Fibroblast of lung (primary cell): Measurements from ENCODE around the gene SNTN. TPM values are rescaled to one million over a fixed set of nuclear protein-coding genes. Genes with fewer than 3 reads are reported as not detected.

ENCODE experiments used
- DNase-seq, 2 donors: peaks; one replicate each; pipeline versions ENCODE4 v3.0.0 to v3.0.0-alpha.2; 2010; ENCODE audit warnings: low read depth in 2 of 2
- H2AFZ ChIP-seq: 2 replicates; pipeline ENCODE4 v1.5.1; 2012; ENCODE audit warnings: low read length, control low read depth, inconsistent platforms
- H3K27ac ChIP-seq: 2 replicates; pipeline ENCODE4 v1.5.1; 2011; ENCODE audit warnings: low read length, control low read depth; ENCODE audit not compliant: insufficient read depth
- H3K27me3 ChIP-seq: 2 replicates; pipeline ENCODE4 v1.5.1; 2011; ENCODE audit warnings: mild to moderate bottlenecking, low read length; ENCODE audit not compliant: control insufficient read depth, insufficient read depth
- H3K36me3 ChIP-seq: 2 replicates; pipeline ENCODE4 v1.5.1; 2011; ENCODE audit warnings: low read length; ENCODE audit not compliant: control insufficient read depth, insufficient read depth
- H3K4me1 ChIP-seq: 2 replicates; pipeline ENCODE4 v1.5.1; 2011; ENCODE audit warnings: low read length; ENCODE audit not compliant: control insufficient read depth, insufficient read depth; ENCODE audit errors: extremely low read depth
- H3K4me2 ChIP-seq: 2 replicates; pipeline ENCODE4 v1.5.1; 2011; ENCODE audit warnings: low read length, control low read depth; ENCODE audit not compliant: insufficient read depth; ENCODE audit errors: extremely low read depth
- H3K4me3 ChIP-seq, 4 experiments: fragments of 200-600 bp in 1 of 4; sonication (generic) in 1 of 4; replicated peaks in 1 of 4; 2 replicates each; pipeline ENCODE4 v1.5.1; 2011 to 2016; ENCODE audit warnings: low read length in 4 of 4, low read depth in 3 of 4, mild to moderate bottlenecking in 3 of 4, control low read depth in 2 of 4, inconsistent platforms in 1 of 4, mixed read lengths in 1 of 4; ENCODE audit not compliant: insufficient read depth in 1 of 4; ENCODE audit errors: control extremely low read depth in 1 of 4
- H3K79me2 ChIP-seq: 2 replicates; pipeline ENCODE4 v1.5.1; 2012; ENCODE audit warnings: mild to moderate bottlenecking, low read length, inconsistent platforms; ENCODE audit not compliant: control insufficient read depth, insufficient read depth
- H3K9ac ChIP-seq: 2 replicates; pipeline ENCODE4 v1.5.1; 2011; ENCODE audit warnings: mild to moderate bottlenecking, low read length, control low read depth; ENCODE audit not compliant: insufficient read depth
- H3K9me3 ChIP-seq: 2 replicates; pipeline ENCODE4 v1.5.1; 2012; ENCODE audit warnings: low read depth, low read length; ENCODE audit not compliant: control insufficient read depth, insufficient read depth
- H4K20me1 ChIP-seq: 2 replicates; pipeline ENCODE4 v1.5.1; 2011; ENCODE audit warnings: low read length; ENCODE audit not compliant: control insufficient read depth, insufficient read depth; ENCODE audit errors: extremely low read depth
- EZH2 ChIP-seq: IDR thresholded peaks from 2 replicates; pipeline ENCODE4 v1.5.1; 2012; ENCODE audit warnings: low read length, control low read depth, mild to moderate bottlenecking; ENCODE audit errors: missing control alignments
- polyA plus RNA-seq, 2 donors: library from polyadenylated mRNA; depleted of rRNA in 1 of 2; stranded (reverse) in 1 of 2; unstranded in 1 of 2; fragments of >200 nt; gene quantifications; 2 replicates each; pipeline ENCODE4 v1.2.1, GENCODE V29; 2011 to 2012; ENCODE audit warnings: missing spikeins in 1 of 2
- total RNA-seq: library from RNA; depleted of rRNA; stranded (reverse); fragments of >200 nt; gene quantifications from 2 replicates; pipeline ENCODE4 v1.2.1, GENCODE V29; 2014
- TF ChIP-seq, protein P1 (sequence below), 2 donors: IDR thresholded peaks in 1 of 2; conservative IDR thresholded peaks in 1 of 2; 1 replicate in 1 of 2; 2 replicates in 1 of 2; pipeline ENCODE4 v1.5.1; 2011 to 2012; ENCODE audit warnings: low read length in 2 of 2, control low read depth in 1 of 2, inconsistent platforms in 1 of 2, low read depth in 1 of 2, mild to moderate bottlenecking in 1 of 2

The SNTN gene
- total and polyA plus RNA-seq, 2 donors (not counting 1 experiment from before 2014, with no cell fraction given): not detected

DNA sequence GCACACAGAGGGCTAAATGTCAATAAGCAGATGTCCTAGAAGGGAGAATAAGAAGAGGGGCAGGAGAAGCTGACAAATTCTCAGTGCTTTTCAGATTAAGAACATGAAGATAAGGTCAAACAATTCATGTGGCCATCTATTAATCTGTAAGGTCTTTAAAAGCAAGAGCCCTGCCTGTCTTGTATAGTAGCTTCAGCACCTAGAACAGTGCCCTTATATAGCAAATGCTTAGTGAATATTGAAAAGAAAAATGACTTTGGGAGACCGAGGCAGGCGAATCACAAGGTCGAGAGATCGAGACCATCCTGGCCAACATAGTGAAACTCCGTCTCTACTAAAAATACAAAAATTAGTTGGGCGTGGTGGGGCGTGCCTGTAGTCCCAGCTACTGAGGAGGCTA, 18.1 kb downstream of the SNTN start:
- Histone ChIP-seq H3K9me3 (no peaks in the 10 kb centered on the region), H3K36me3 (no peaks in the 10 kb centered on the region), H4K20me1 (no peaks in the 10 kb centered on the region), H2AFZ (no peak overlapping the region), H3K4me3 (no peak overlapping the region), H3K4me1 (no peaks in the 10 kb centered on the region), H3K4me2 (no peak overlapping the region), H3K9ac (no peak overlapping the region), H3K27ac (no peak overlapping the region), H3K27me3 (no peaks in the 10 kb centered on the region), H3K79me2 (no peaks in the 10 kb centered on the region)
- no peak for TF ChIP-seq EZH2
- TF ChIP-seq, protein P1, sequence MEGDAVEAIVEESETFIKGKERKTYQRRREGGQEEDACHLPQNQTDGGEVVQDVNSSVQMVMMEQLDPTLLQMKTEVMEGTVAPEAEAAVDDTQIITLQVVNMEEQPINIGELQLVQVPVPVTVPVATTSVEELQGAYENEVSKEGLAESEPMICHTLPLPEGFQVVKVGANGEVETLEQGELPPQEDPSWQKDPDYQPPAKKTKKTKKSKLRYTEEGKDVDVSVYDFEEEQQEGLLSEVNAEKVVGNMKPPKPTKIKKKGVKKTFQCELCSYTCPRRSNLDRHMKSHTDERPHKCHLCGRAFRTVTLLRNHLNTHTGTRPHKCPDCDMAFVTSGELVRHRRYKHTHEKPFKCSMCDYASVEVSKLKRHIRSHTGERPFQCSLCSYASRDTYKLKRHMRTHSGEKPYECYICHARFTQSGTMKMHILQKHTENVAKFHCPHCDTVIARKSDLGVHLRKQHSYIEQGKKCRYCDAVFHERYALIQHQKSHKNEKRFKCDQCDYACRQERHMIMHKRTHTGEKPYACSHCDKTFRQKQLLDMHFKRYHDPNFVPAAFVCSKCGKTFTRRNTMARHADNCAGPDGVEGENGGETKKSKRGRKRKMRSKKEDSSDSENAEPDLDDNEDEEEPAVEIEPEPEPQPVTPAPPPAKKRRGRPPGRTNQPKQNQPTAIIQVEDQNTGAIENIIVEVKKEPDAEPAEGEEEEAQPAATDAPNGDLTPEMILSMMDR (conservative IDR thresholded peaks at IDR 0.05 in 1 of 2, IDR thresholded peaks at IDR 0.05 in 1 of 2; ENCODE audit: low read depth in 1 of 2, low read length in 2 of 2): no peak
- DNase-seq: no peak

DNA sequence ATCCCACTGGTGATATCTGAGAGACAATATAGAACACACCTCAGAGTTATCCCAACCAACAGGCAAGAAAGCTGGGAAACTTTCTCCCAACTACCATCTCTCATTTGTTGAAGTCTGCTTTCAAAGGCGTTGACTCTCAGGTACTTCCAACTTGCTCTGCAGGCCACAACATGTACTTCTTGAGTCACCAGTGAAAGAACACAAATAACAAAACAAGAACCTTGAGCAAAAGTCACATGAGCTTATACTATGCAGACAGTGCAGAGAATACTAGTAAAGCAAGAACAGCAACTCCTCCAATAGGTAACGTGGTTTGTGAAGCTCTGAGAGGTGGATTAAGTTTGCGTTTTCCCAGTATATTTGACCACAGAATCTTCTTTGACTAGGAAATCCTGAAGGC, 20.6 kb downstream of the SNTN start:
- Histone ChIP-seq H3K9ac (no peak overlapping the region), H4K20me1 (no peaks in the 10 kb centered on the region), H3K9me3 (no peaks in the 10 kb centered on the region), H3K36me3 (no peaks in the 10 kb centered on the region), H3K4me3 (no peak overlapping the region), H3K4me1 (no peaks in the 10 kb centered on the region), H3K4me2 (no peak overlapping the region), H3K27me3 (no peaks in the 10 kb centered on the region), H3K79me2 (no peaks in the 10 kb centered on the region), H3K27ac (no peak overlapping the region), H2AFZ (no peak overlapping the region)
- TF ChIP-seq, protein P1 (conservative IDR thresholded peaks at IDR 0.05 in 1 of 2, IDR thresholded peaks at IDR 0.05 in 1 of 2; ENCODE audit: low read depth in 1 of 2, low read length in 2 of 2): no peak
- TF ChIP-seq EZH2: no peak
- no peak for DNase-seq

DNA sequence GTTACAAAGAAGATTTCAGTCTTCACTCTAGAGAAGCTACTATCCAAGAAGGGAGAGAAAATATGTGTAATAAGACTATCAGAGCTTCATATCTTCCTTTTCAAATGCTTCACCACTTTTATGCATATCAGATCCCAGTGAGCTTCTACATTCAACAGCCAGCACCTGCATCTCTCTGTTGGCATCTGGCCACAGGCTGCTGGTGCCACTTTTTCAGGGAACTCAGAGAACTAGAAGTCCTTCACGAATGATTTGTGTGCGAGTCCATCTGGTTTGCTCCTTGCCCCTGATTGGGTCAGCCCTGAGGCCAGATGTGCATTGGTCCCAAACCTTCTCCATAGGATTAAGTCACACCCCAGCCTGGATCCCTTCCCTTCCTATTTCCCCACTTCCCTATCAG, 22.1 kb downstream of the SNTN start:
- Histone ChIP-seq H4K20me1 (no peaks in the 10 kb centered on the region), H3K4me2 (no peak overlapping the region), H3K4me1 (no peaks in the 10 kb centered on the region), H2AFZ (no peak overlapping the region), H3K36me3 (no peaks in the 10 kb centered on the region), H3K27me3 (no peaks in the 10 kb centered on the region), H3K4me3 (no peak overlapping the region), H3K9me3 (no peaks in the 10 kb centered on the region), H3K27ac (no peak overlapping the region), H3K79me2 (no peaks in the 10 kb centered on the region), H3K9ac (no peak overlapping the region)
- DNase-seq: no peak
- no peak for TF ChIP-seq EZH2
- TF ChIP-seq, protein P1 (conservative IDR thresholded peaks at IDR 0.05 in 1 of 2, IDR thresholded peaks at IDR 0.05 in 1 of 2; ENCODE audit: low read depth in 1 of 2, low read length in 2 of 2): no peak
